Suprapubic skin (tissue), 4 donors: Measurements from ENCODE around the gene ATP9B. TPM values are rescaled to one million over a fixed set of nuclear protein-coding genes. Genes with fewer than 3 reads are reported as not detected.

Source experiments
- DNase-seq, 2 donors: peaks; one replicate each; pipeline ENCODE4 v3.0.0-alpha.2; 2019; ENCODE audit warnings: low spot score in 2 of 2
- H3K27ac ChIP-seq: fragments of 200-600 bp; sonication (generic); one replicate; pipeline ENCODE4 v1.5.1; 2019
- H3K27me3 ChIP-seq: fragments of 200-600 bp; sonication (generic); one replicate; pipeline ENCODE4 v1.5.1; 2019
- H3K36me3 ChIP-seq: fragments of 200-600 bp; sonication (generic); one replicate; pipeline ENCODE4 v1.5.1; 2019
- H3K4me1 ChIP-seq: fragments of 200-600 bp; sonication (generic); one replicate; pipeline ENCODE4 v1.5.1; 2019
- H3K4me3 ChIP-seq: fragments of 200-600 bp; sonication (generic); one replicate; pipeline ENCODE4 v1.5.1; 2019; ENCODE audit warnings: mild to moderate bottlenecking
- H3K9me3 ChIP-seq: fragments of 200-600 bp; sonication (generic); one replicate; pipeline ENCODE4 v1.5.1; 2019
- EP300 ChIP-seq: sonication (generic); formaldehyde crosslinking; IDR thresholded peaks from one replicate; pipeline ENCODE4 v1.6.1; 2017; ENCODE audit warnings: antibody characterized with exemption
- POLR2A ChIP-seq, 2 donors: fragments of 450-650 bp; IDR thresholded peaks; one replicate each; pipeline ENCODE4 v1.6.1; 2017; ENCODE audit warnings: antibody characterized with exemption in 2 of 2, mild to moderate bottlenecking in 2 of 2, moderate library complexity in 2 of 2
- POLR2AphosphoS5 ChIP-seq, 3 donors: sonication (generic); formaldehyde crosslinking; IDR thresholded peaks; one replicate each; pipeline ENCODE4 v1.6.1; 2017; ENCODE audit warnings: antibody characterized with exemption in 3 of 3
- WGBS: methylation state at CpG from one replicate; pipeline ENCODE4 v1.1.5; 2018; 5-methylcytosine and 5-hydroxymethylcytosine counted together
- total RNA-seq, 4 donors: library from RNA; depleted of rRNA; stranded (reverse); fragments of >200 nt; gene quantifications; one replicate each; pipeline ENCODE4 v1.1.0, GENCODE V29; 2016
- TF ChIP-seq, protein P1 (sequence below), 2 donors: fragments of 200-600 bp in 1 of 2; fragments of 450-650 bp in 1 of 2; sonication (generic) in 1 of 2; IDR thresholded peaks; one replicate each; pipeline ENCODE4 v1.5.1; 2016 to 2019; ENCODE audit warnings: antibody characterized with exemption in 2 of 2, mild to moderate bottlenecking in 1 of 2, moderate library complexity in 1 of 2

The ATP9B gene
- total RNA-seq, 4 donors from 2014 or later: 30.2 to 109 (median 37.4) TPM

DNA sequence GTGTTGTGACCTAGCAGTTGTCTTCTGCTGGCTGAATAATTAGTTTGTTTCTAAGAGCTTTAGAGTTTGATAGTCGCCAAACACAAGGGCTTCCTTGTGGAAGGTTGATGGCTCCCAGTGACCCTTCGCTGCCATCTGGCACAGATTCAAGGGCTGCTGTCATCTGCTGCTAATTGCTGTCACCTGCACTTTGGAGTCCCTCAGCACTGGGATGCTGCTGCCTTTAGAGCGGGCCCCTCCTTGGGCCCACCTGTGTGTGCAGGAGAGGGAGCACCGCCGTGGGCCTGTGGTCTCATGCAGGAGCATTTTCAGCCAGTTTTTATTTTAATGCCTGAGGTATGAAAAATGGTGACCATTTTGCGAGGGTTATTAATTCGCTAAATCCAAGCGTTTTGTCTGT is 172.6 kb downstream of the ATP9B start:
- Histone ChIP-seq H3K4me3 (no peak overlapping the region), H3K27me3 (no peaks in the 10 kb centered on the region), H3K36me3 (no peaks in the 10 kb centered on the region), H3K27ac (no peak overlapping the region), H3K9me3 (no peaks in the 10 kb centered on the region), H3K4me1 (peaks cover 6% of the 10 kb centered on the region)
- WGBS: 91% methylated on average over 8 of the region's 8 CpGs
- no peak for DNase-seq
- TF ChIP-seq, protein P1, sequence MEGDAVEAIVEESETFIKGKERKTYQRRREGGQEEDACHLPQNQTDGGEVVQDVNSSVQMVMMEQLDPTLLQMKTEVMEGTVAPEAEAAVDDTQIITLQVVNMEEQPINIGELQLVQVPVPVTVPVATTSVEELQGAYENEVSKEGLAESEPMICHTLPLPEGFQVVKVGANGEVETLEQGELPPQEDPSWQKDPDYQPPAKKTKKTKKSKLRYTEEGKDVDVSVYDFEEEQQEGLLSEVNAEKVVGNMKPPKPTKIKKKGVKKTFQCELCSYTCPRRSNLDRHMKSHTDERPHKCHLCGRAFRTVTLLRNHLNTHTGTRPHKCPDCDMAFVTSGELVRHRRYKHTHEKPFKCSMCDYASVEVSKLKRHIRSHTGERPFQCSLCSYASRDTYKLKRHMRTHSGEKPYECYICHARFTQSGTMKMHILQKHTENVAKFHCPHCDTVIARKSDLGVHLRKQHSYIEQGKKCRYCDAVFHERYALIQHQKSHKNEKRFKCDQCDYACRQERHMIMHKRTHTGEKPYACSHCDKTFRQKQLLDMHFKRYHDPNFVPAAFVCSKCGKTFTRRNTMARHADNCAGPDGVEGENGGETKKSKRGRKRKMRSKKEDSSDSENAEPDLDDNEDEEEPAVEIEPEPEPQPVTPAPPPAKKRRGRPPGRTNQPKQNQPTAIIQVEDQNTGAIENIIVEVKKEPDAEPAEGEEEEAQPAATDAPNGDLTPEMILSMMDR (IDR thresholded peaks at IDR 0.05): no peak
- TF ChIP-seq POLR2A (IDR thresholded peaks at IDR 0.05) (no peak), POLR2AphosphoS5 (IDR thresholded peaks at IDR 0.05) (no peak), EP300 (no peak)

GRCh38 chr18:79242246-79242645 is 173.1 kb downstream of the ATP9B start:
- no peak overlapping the region for H3K4me3 ChIP-seq
- no peaks in the 10 kb centered on the region for H3K27me3 ChIP-seq
- DNase-seq: no peak
- no peak overlapping the region for H3K27ac ChIP-seq
- no peak for TF ChIP-seq POLR2AphosphoS5 (IDR thresholded peaks at IDR 0.05)
- TF ChIP-seq EP300: no peak
- TF ChIP-seq, protein P1 (IDR thresholded peaks at IDR 0.05): no peak
- no peak for TF ChIP-seq POLR2A (IDR thresholded peaks at IDR 0.05)
- H3K4me1 ChIP-seq: peaks cover 6% of the 10 kb centered on the region
- no peaks in the 10 kb centered on the region for H3K36me3 ChIP-seq
- 83% methylated on average over 5 of the region's 5 CpGs for WGBS
- H3K9me3 ChIP-seq: no peaks in the 10 kb centered on the region

DNA sequence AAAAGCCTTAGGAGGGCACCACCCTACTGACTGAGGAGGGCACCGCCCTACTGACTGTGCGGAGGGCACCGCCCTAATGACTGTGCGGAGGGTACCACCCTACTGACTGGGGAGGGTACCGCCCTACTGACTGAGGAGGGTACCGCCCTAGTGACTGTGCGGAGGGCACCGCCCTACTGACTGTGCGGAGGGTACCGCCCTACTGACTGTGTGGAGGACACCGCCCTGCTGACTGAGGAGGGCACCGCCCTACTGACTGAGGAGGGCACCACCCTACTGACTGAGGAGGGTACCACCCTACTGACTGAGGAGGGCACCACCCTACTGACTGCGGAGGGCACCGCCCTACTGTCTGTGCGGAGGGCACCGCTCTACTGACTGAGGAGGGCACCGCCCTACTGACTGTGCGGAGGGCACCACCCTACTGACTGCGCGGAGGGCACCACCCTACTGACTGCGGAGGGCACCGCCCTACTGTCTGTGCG is 176.4 kb downstream of the ATP9B start:
- no peak for DNase-seq
- no peaks in the 10 kb centered on the region for H3K27me3 ChIP-seq
- TF ChIP-seq POLR2AphosphoS5 (IDR thresholded peaks at IDR 0.05): no peak
- TF ChIP-seq EP300: no peak
- no peak for TF ChIP-seq POLR2A (IDR thresholded peaks at IDR 0.05)
- TF ChIP-seq, protein P1 (IDR thresholded peaks at IDR 0.05): no peak
- H3K9me3 ChIP-seq: no peaks in the 10 kb centered on the region
- H3K27ac ChIP-seq: no peak overlapping the region
- peaks cover 6% of the 10 kb centered on the region for H3K4me1 ChIP-seq
- no peaks in the 10 kb centered on the region for H3K36me3 ChIP-seq
- 38% methylated on average over 7 of the region's 23 CpGs for WGBS
- no peak overlapping the region for H3K4me3 ChIP-seq

DNA sequence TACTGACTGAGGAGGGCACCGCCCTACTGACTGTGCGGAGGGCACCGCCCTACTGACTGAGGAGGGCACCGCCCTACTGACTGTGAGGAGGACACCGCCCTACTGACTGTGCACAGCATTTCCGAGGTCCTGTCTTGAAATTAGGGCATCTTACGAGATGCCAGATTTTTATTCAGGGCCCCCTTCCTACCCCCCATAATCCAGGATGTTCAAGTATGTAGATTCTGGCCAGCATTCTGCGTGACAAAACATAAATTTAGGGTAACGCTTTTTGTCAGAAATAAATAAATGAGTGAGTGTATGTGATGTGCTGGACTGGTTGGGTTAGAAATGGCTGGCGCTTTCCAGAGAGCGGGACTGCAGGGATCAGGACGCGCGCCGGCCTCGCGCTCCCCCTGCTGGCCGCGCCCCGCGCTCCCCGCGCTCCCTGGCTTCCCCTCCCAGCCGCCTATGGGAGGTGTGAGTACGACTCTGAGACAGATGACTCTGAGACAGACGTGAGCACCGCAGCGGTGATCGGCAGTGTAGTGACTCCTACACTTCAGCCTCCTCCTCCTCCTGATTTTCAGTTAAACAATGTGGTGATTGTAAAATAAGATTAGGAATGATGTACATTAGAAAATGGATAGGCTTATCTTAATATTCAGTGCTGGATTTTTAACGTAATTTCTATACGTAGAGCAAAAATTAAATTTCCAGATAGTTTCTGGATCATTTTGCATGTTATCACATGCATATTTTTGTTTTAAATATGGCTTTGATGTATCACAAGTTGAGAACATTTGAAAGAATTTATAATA is 177.3 kb downstream of the ATP9B start:
- DNase-seq: peak in 1 of 2 donors; percentile 77
- TF ChIP-seq POLR2A (IDR thresholded peaks at IDR 0.05) (no peak), EP300 (no peak)
- TF ChIP-seq, protein P1 (IDR thresholded peaks at IDR 0.05): peak; percentile 65 to 94
- Histone ChIP-seq H3K36me3 (no peaks in the 10 kb centered on the region), H3K27ac (peak overlapping the region; percentile 65), H3K27me3 (no peaks in the 10 kb centered on the region), H3K9me3 (no peaks in the 10 kb centered on the region), H3K4me3 (no peak overlapping the region), H3K4me1 (peaks cover 6% of the 10 kb centered on the region)
- 13% methylated on average over 25 of the region's 31 CpGs for WGBS

- Histone ChIP-seq H3K4me1 (peaks cover 6% of the 10 kb centered on the region), H3K27me3 (no peaks in the 10 kb centered on the region), H3K9me3 (no peaks in the 10 kb centered on the region), H3K27ac (no peak overlapping the region), H3K4me3 (no peak overlapping the region), H3K36me3 (no peaks in the 10 kb centered on the region)
- DNase-seq: no peak
- TF ChIP-seq POLR2AphosphoS5 (IDR thresholded peaks at IDR 0.05) (no peak), EP300 (no peak), POLR2A (IDR thresholded peaks at IDR 0.05) (no peak)
- TF ChIP-seq, protein P1 (IDR thresholded peaks at IDR 0.05): no peak
- WGBS: 90% methylated on average over 9 of the region's 9 CpGs
Measured at GRCh38 chr18:79248495-79249060, 179.4 kb downstream of the ATP9B start.
